ENCODE results near the gene VPS37D.
"Not testable (repeated sequence)": the region's sequence is repeated elsewhere in the genome, so short reads cannot be mapped to it uniquely, and the experiment has no call there.

The VPS37D gene

GRCh38 chr7:73704640-73705550 is 37.3 kb downstream of the VPS37D start:
- H3K27ac ChIP-seq, result peak overlapping the region; percentile 69
- TF ChIP-seq CTCF (IDR thresholded peaks at IDR 0.05) (no peak), ZFX (IDR thresholded peaks at IDR 0.05; ENCODE audit: borderline replicate concordance) (no peak)

GRCh38 chr7:73705551-73705920 is 37.9 kb downstream of the VPS37D start:
- H3K27ac ChIP-seq, result no peak overlapping the region
- TF ChIP-seq CTCF (IDR thresholded peaks at IDR 0.05) (no peak), ZFX (IDR thresholded peaks at IDR 0.05; ENCODE audit: borderline replicate concordance) (no peak)

- no peak overlapping the region for H3K27ac ChIP-seq
- TF ChIP-seq ZFX (IDR thresholded peaks at IDR 0.05; ENCODE audit: borderline replicate concordance), result no peak
These were observed 38.8 kb downstream of the VPS37D start for GRCh38 chr7:73706126-73707044.

GRCh38 chr7:73707045-73707631 is 39.5 kb downstream of the VPS37D start:
- no peak for TF ChIP-seq ZFX (IDR thresholded peaks at IDR 0.05; ENCODE audit: borderline replicate concordance)
- no peak for TF ChIP-seq CTCF (IDR thresholded peaks at IDR 0.05)
- H3K27ac ChIP-seq, result no peak overlapping the region

GRCh38 chr7:73708961-73709549 is 41.4 kb downstream of the VPS37D start:
- H3K27ac ChIP-seq, result no peak overlapping the region
- no peak for TF ChIP-seq ZFX (IDR thresholded peaks at IDR 0.05; ENCODE audit: borderline replicate concordance)
- no peak for TF ChIP-seq CTCF (IDR thresholded peaks at IDR 0.05)

GRCh38 chr7:73712773-73713172 is 45.1 kb downstream of the VPS37D start:
- H3K27ac ChIP-seq, result no peak overlapping the region
- TF ChIP-seq ZFX (IDR thresholded peaks at IDR 0.05; ENCODE audit: borderline replicate concordance), result no peak
- no peak for TF ChIP-seq CTCF (IDR thresholded peaks at IDR 0.05)

- H3K27ac ChIP-seq, result not testable (repeated sequence)
These were observed 45.7 kb downstream of the VPS37D start for GRCh38 chr7:73713319-73713718.
